PC-3 (cell line): ENCODE results near the gene ARRDC3.

ENCODE experiments used
- CTCF ChIP-seq: fragments of 300-600 bp; sonication (generic); conservative IDR thresholded peaks from 2 replicates; pipeline ENCODE4 v1.5.1; 2017; ENCODE audit warnings: antibody characterized with exemption, low read depth, mild to moderate bottlenecking, low read length
- EZH2 ChIP-seq: fragments of 300-600 bp; sonication (generic); IDR thresholded peaks from one replicate; pipeline ENCODE4 v1.6.1; 2017; ENCODE audit warnings: antibody characterized with exemption, mild to moderate bottlenecking, low read length; ENCODE audit not compliant: unreplicated experiment
- EZH2phosphoT487 ChIP-seq: fragments of 300-600 bp; sonication (generic); IDR thresholded peaks from 2 replicates; pipeline ENCODE4 v1.6.1; 2018; ENCODE audit warnings: mild to moderate bottlenecking, antibody characterized with exemption, low read length, borderline replicate concordance

DNA sequence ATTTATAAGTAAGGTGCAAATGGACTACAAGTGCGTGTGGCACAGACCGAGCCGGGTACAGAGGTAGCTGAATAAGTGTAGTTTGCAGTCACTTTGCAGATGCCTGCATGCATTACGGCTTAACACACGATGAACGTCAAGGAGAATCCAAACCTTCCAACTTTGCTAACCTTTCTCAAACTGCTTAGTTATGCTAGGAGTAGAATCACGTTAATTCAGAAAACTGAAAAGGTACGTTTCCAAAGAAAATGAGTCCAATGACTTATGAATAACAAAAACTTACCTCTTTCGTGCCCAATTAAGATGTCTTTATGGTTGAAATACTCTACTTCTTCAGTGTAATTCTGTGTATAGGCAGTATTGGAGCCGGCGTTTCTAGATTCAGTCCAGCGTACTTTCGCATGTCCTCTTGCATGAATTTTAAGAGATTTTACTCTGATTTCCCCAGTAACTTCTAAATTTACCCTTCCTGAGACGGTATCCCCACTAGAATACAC lies 539 bp downstream of the ARRDC3 start:
- no peak for TF ChIP-seq CTCF
- TF ChIP-seq EZH2: no peak
- no peak for TF ChIP-seq EZH2phosphoT487
